Measurements from ENCODE around the gene CLTCL1. TPM values are rescaled to one million over a fixed set of nuclear protein-coding genes. Genes with fewer than 3 reads are reported as not detected.
A peak's percentile ranks its signal among the peaks of the same experiment; 100 is the strongest.

The CLTCL1 gene
- total and polyA plus RNA-seq, 9 of the 15 experiments (the other 6 are each of a cell fraction or from before 2014, with no cell fraction given): 1.1 to 11.7 (median 5.0) TPM

DNA sequence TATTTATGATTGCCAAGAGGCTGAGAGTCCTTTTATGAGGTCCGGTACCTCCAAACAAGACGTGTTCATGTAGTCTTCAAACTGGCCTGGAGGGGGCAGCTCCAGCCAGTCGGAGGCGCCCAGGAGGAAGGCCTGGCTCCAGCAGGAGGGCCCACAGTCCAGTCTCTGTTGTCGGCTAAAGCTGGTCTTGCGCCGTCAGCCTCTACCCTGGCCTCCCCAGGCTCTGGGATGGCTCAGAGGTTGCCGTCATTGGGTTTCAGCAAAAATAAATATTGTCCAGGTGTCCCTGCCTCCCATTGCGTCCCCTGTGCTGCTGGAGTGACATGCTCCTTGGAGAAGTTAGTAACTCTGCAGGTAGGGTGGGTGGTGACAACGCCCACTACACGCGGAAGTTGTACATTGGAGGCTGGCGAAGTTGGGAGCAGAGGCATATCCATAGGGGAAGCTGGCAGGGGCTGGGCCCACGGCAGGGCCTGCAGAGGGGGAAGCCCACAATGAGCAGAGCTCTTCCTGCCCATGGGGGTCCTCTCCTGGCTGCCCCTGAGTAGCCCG is 111.9 kb downstream of the CLTCL1 start (continued):
- TF ChIP-seq, protein P1, sequence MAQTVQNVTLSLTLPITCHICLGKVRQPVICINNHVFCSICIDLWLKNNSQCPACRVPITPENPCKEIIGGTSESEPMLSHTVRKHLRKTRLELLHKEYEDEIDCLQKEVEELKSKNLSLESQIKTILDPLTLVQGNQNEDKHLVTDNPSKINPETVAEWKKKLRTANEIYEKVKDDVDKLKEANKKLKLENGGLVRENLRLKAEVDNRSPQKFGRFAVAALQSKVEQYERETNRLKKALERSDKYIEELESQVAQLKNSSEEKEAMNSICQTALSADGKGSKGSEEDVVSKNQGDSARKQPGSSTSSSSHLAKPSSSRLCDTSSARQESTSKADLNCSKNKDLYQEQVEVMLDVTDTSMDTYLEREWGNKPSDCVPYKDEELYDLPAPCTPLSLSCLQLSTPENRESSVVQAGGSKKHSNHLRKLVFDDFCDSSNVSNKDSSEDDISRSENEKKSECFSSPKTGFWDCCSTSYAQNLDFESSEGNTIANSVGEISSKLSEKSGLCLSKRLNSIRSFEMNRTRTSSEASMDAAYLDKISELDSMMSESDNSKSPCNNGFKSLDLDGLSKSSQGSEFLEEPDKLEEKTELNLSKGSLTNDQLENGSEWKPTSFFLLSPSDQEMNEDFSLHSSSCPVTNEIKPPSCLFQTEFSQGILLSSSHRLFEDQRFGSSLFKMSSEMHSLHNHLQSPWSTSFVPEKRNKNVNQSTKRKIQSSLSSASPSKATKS (CRISPR knock-in tag; IDR thresholded peaks at IDR 0.05): no peak
- TF ChIP-seq, protein P2, sequence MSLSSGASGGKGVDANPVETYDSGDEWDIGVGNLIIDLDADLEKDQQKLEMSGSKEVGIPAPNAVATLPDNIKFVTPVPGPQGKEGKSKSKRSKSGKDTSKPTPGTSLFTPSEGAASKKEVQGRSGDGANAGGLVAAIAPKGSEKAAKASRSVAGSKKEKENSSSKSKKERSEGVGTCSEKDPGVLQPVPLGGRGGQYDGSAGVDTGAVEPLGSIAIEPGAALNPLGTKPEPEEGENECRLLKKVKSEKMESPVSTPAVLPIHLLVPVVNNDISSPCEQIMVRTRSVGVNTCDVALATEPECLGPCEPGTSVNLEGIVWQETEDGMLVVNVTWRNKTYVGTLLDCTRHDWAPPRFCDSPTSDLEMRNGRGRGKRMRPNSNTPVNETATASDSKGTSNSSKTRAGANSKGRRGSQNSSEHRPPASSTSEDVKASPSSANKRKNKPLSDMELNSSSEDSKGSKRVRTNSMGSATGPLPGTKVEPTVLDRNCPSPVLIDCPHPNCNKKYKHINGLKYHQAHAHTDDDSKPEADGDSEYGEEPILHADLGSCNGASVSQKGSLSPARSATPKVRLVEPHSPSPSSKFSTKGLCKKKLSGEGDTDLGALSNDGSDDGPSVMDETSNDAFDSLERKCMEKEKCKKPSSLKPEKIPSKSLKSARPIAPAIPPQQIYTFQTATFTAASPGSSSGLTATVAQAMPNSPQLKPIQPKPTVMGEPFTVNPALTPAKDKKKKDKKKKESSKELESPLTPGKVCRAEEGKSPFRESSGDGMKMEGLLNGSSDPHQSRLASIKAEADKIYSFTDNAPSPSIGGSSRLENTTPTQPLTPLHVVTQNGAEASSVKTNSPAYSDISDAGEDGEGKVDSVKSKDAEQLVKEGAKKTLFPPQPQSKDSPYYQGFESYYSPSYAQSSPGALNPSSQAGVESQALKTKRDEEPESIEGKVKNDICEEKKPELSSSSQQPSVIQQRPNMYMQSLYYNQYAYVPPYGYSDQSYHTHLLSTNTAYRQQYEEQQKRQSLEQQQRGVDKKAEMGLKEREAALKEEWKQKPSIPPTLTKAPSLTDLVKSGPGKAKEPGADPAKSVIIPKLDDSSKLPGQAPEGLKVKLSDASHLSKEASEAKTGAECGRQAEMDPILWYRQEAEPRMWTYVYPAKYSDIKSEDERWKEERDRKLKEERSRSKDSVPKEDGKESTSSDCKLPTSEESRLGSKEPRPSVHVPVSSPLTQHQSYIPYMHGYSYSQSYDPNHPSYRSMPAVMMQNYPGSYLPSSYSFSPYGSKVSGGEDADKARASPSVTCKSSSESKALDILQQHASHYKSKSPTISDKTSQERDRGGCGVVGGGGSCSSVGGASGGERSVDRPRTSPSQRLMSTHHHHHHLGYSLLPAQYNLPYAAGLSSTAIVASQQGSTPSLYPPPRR (CRISPR knock-in tag; IDR thresholded peaks at IDR 0.05; ENCODE audit: borderline replicate concordance): no peak
- TF ChIP-seq ZNF778 (CRISPR knock-in tag; IDR thresholded peaks at IDR 0.05) (no peak), RBFOX2 (IDR thresholded peaks at IDR 0.05; ENCODE audit: low read depth, low read length) (no peak), SAFB (IDR thresholded peaks at IDR 0.05; ENCODE audit: borderline replicate concordance, low read depth, low read length) (no peak), ZNF197 (CRISPR knock-in tag; IDR thresholded peaks at IDR 0.05; ENCODE audit: low read depth) (no peak), ZNF785 (CRISPR knock-in tag; IDR thresholded peaks at IDR 0.05) (no peak), TGIF2 (CRISPR knock-in tag; IDR thresholded peaks at IDR 0.05) (no peak), CBFB (CRISPR knock-in tag; IDR thresholded peaks at IDR 0.05) (no peak), KAT2B (IDR thresholded peaks at IDR 0.05; ENCODE audit: low read depth, low read length) (peak; percentile 48), CCAR2 (IDR thresholded peaks at IDR 0.05; ENCODE audit: low read depth, low read length) (no peak), ZNF444 (CRISPR knock-in tag; IDR thresholded peaks at IDR 0.05) (no peak), NFIX (CRISPR knock-in tag; IDR thresholded peaks at IDR 0.05; ENCODE audit: low read depth) (no peak), SP2 (IDR thresholded peaks at IDR 0.05; ENCODE audit: extremely low read depth, low read depth, low read length, poor library complexity, severe bottlenecking) (no peak), CCNT2 (IDR thresholded peaks at IDR 0.05; ENCODE audit: borderline replicate concordance, extremely low read depth, insufficient read length, low read depth, low read length) (no peak), PRMT5 (CRISPR knock-in tag; IDR thresholded peaks at IDR 0.05) (no peak), SPI1 (IDR thresholded peaks at IDR 0.05; ENCODE audit: borderline replicate concordance, low read depth, low read length) (peak; percentile 74; the same call in 1 of the 2 replicates)
- TF ChIP-seq, protein P3, sequence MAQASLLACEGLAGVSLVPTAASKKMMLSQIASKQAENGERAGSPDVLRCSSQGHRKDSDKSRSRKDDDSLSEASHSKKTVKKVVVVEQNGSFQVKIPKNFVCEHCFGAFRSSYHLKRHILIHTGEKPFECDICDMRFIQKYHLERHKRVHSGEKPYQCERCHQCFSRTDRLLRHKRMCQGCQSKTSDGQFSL (CRISPR knock-in tag; IDR thresholded peaks at IDR 0.05): no peak
- TF ChIP-seq, protein P3 (tag; IDR thresholded peaks at IDR 0.05): no peak
- TF ChIP-seq, protein P4, sequence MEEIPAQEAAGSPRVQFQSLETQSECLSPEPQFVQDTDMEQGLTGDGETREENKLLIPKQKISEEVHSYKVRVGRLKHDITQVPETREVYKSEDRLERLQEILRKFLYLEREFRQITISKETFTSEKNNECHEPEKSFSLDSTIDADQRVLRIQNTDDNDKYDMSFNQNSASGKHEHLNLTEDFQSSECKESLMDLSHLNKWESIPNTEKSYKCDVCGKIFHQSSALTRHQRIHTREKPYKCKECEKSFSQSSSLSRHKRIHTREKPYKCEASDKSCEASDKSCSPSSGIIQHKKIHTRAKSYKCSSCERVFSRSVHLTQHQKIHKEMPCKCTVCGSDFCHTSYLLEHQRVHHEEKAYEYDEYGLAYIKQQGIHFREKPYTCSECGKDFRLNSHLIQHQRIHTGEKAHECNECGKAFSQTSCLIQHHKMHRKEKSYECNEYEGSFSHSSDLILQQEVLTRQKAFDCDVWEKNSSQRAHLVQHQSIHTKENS (CRISPR knock-in tag; IDR thresholded peaks at IDR 0.05): no peak
